Measurements from ENCODE around the gene FAM9A.

DNA sequence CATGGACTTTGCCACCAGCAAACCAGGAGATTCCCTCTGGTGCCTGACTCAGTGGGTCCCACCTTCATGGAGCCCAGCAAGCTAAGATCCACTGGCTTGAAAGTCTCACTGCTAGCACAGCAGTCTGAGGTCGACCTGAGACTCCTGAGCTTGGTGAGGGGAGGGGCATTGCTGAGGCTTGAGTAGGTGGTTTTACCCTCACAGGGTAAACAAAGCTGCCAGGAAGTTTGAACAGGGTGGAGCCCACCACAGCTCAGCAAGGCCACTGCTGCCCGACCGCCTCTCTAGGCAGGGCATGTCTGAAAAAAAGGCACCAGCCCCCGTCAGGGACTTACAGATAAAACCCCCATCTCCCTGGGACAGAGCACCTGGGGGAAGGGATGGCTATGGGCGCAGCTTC is 28.1 kb downstream of the FAM9A start:
- TF ChIP-seq, protein P1, sequence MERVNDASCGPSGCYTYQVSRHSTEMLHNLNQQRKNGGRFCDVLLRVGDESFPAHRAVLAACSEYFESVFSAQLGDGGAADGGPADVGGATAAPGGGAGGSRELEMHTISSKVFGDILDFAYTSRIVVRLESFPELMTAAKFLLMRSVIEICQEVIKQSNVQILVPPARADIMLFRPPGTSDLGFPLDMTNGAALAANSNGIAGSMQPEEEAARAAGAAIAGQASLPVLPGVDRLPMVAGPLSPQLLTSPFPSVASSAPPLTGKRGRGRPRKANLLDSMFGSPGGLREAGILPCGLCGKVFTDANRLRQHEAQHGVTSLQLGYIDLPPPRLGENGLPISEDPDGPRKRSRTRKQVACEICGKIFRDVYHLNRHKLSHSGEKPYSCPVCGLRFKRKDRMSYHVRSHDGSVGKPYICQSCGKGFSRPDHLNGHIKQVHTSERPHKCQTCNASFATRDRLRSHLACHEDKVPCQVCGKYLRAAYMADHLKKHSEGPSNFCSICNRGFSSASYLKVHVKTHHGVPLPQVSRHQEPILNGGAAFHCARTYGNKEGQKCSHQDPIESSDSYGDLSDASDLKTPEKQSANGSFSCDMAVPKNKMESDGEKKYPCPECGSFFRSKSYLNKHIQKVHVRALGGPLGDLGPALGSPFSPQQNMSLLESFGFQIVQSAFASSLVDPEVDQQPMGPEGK (CRISPR knock-in tag; IDR thresholded peaks at IDR 0.05; ENCODE audit: borderline replicate concordance): no peak
- TF ChIP-seq RARB (CRISPR knock-in tag; IDR thresholded peaks at IDR 0.05) (no peak), CSDC2 (CRISPR knock-in tag; IDR thresholded peaks at IDR 0.05) (no peak), GLIS3 (CRISPR knock-in tag; IDR thresholded peaks at IDR 0.05) (no peak), ZFP30 (CRISPR knock-in tag; IDR thresholded peaks at IDR 0.05) (no peak), OSR1 (CRISPR knock-in tag; IDR thresholded peaks at IDR 0.05) (no peak), SNAI2 (CRISPR knock-in tag; IDR thresholded peaks at IDR 0.05) (no peak), ZC3H10 (CRISPR knock-in tag; IDR thresholded peaks at IDR 0.05) (no peak), TCF4 (CRISPR knock-in tag; IDR thresholded peaks at IDR 0.05; ENCODE audit: borderline replicate concordance) (no peak), ESRRG (CRISPR knock-in tag; IDR thresholded peaks at IDR 0.05) (no peak)

Data from SK-N-SH treated with all-trans-retinoic acid at 6 μM for 48 hours (cell line).